Ishikawa (cell line): ENCODE data around the gene SLC10A7.

Experiments used
- CREB1 ChIP-seq: IDR thresholded peaks from 2 replicates; pipeline ENCODE4 v1.6.1; 2012; ENCODE audit warnings: low read depth
- EGR1 ChIP-seq: IDR thresholded peaks from 2 replicates; pipeline ENCODE4 v1.6.1; 2012
- EP300 ChIP-seq: IDR thresholded peaks from 2 replicates; pipeline ENCODE4 v1.6.1; 2012; ENCODE audit warnings: borderline replicate concordance
- FOXM1 ChIP-seq: IDR thresholded peaks from 2 replicates; pipeline ENCODE4 v1.6.1; 2012; ENCODE audit warnings: low read depth, borderline replicate concordance
- MAX ChIP-seq: IDR thresholded peaks from 2 replicates; pipeline ENCODE4 v1.6.1; 2012
- NFIC ChIP-seq: IDR thresholded peaks from 2 replicates; pipeline ENCODE4 v1.6.1; 2012
- RAD21 ChIP-seq: IDR thresholded peaks from 2 replicates; pipeline ENCODE4 v1.6.1; 2012; ENCODE audit warnings: low read depth
- REST ChIP-seq: IDR thresholded peaks from 2 replicates; pipeline ENCODE4 v1.6.1; 2012; ENCODE audit warnings: low read depth, mild to moderate bottlenecking
- TAF1 ChIP-seq: IDR thresholded peaks from 2 replicates; pipeline ENCODE4 v1.6.1; 2012; ENCODE audit warnings: low read depth, mild to moderate bottlenecking
- TCF12 ChIP-seq: IDR thresholded peaks from 2 replicates; pipeline ENCODE4 v1.6.1; 2012; ENCODE audit warnings: low read depth
- TEAD4 ChIP-seq: IDR thresholded peaks from 2 replicates; pipeline ENCODE4 v1.6.1; 2012
- USF1 ChIP-seq: IDR thresholded peaks from 2 replicates; pipeline ENCODE4 v1.6.1; 2012
- YY1 ChIP-seq: IDR thresholded peaks from 2 replicates; pipeline ENCODE4 v1.6.1; 2012; ENCODE audit warnings: low read depth
- ZBTB7A ChIP-seq: IDR thresholded peaks from 2 replicates; pipeline ENCODE4 v1.6.1; 2012; ENCODE audit warnings: low read depth

SLC10A7 gene

GRCh38 chr4:146456681-146457080, 65.1 kb downstream of the SLC10A7 start:
- no peak for TF ChIP-seq FOXM1
- no peak for TF ChIP-seq RAD21
- TF ChIP-seq TCF12, result no peak
- TF ChIP-seq EGR1, result no peak
- no peak for TF ChIP-seq YY1
- TF ChIP-seq MAX, result no peak
- no peak for TF ChIP-seq CREB1
- no peak for TF ChIP-seq TEAD4

GRCh38 chr4:146453181-146453807, 68.4 kb downstream of the SLC10A7 start:
- TF ChIP-seq TAF1, result no peak
- TF ChIP-seq MAX, result no peak
- no peak for TF ChIP-seq ZBTB7A
- TF ChIP-seq EGR1, result no peak
- no peak for TF ChIP-seq NFIC
- no peak for TF ChIP-seq EP300
- TF ChIP-seq REST, result no peak

GRCh38 chr4:146450524-146450923, 71.2 kb downstream of the SLC10A7 start:
- TF ChIP-seq EGR1 (no peak), NFIC (no peak), ZBTB7A (no peak), FOXM1 (no peak), USF1 (no peak), CREB1 (no peak), MAX (no peak), EP300 (no peak), TEAD4 (no peak), TAF1 (no peak), REST (no peak), RAD21 (no peak), YY1 (no peak), TCF12 (no peak)

- no peak for TF ChIP-seq YY1
- no peak for TF ChIP-seq CREB1
- no peak for TF ChIP-seq USF1
- no peak for TF ChIP-seq EP300
- TF ChIP-seq FOXM1, result no peak
- TF ChIP-seq TCF12, result no peak
- TF ChIP-seq TEAD4, result no peak
- no peak for TF ChIP-seq REST
- TF ChIP-seq NFIC, result no peak
Measured at GRCh38 chr4:146446555-146446954, 75.2 kb downstream of the SLC10A7 start.
